ENCODE results near the gene HSPB6. TPM values are rescaled to one million over a fixed set of nuclear protein-coding genes. Genes with fewer than 3 reads are reported as not detected.

The HSPB6 gene
- total and polyA plus RNA-seq, 7 donors = 303 to 1,308 (median 664) TPM

GRCh38 chr19:35759697-35760096, 2.9 kb upstream of the HSPB6 start:
- intact Hi-C loops (cut with DNase I) = loop anchor here in 1 of 2 donors (5.0 kb wide), 1 partner anchor 173 kb away; no protein-coding TSS in a partner anchor
- Histone ChIP-seq H3K36me3 (ENCODE audit: insufficient read depth in 1 of 2, low read depth in 1 of 2) (peaks cover 3 to 26% of the 10 kb centered on the region in 2 donors), H3K4me3 (no peak overlapping the region), H3K4me1 (peaks cover 14% of the 10 kb centered on the region), H3K9me3 (no peaks in the 10 kb centered on the region), H3K27ac (no peak overlapping the region), H3K27me3 (ENCODE audit: insufficient read depth in 3 of 3, low read length in 2 of 3) (no peaks in the 10 kb centered on the region)
- no peak for TF ChIP-seq CTCF (IDR thresholded peaks at IDR 0.05)
- ATAC-seq (no peak), DNase-seq (no peak)
- WGBS, 3 donors = 92 to 96% (median 94%) methylated on average over 2 of the region's 2 CpGs

DNA sequence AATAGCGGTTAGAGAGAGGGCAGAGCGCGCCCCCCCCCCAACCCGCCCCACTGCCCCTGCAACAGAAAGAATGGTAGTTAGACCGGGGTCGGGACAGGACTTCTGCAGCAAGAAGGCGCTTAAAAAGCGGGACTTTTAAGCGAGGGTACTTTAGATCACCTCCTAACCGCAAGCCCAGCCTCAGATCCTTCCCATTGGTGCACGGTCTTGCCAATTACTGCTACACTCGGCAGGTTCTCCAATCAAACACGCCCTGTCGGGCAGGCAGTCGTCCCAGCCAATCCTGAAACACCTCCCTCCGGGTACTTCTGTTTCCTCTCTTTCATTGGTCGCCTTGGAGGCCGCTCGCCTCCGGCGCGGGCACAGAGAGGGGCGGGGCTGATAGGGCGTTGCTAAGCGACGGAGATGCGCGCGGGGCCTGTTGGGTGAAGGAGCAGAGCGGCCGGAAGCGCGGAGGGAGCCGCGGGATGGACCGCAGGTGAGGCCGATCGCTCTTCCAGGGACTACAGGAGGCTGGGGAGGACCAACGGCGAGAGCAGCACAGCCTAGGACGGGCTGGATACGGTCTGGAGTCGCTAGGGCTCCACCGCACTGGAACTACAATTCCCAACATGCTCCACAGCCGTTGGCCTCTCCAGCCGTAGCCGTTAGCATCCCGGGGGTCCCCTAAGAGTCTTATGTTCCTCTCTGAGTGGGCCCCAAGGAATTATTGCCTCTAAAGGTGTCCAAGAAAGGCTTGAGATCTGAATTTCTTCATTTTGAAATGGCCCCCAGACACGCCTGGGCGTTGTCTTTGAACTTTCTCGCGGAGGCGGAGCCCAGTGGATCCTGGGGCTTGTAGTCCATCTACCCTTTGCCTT, 1.1 kb upstream of the HSPB6 start, which contains the start of gene PROSER3:
Gene PROSER3, plus strand, starts transcription at position 428 of the 860 bp plus-strand sequence. Its CDS starts 40 bp downstream, at position 468.
- peak; percentile 76 to 81 (median 79) for ATAC-seq
- H3K27ac ChIP-seq = peak within 1 kb of the TSS; percentile 94
- H3K36me3 ChIP-seq (ENCODE audit: insufficient read depth in 1 of 2, low read depth in 1 of 2) = peaks cover 3 to 25% of the 10 kb centered on the region in 2 donors
- no peaks in the 10 kb centered on the region for H3K9me3 ChIP-seq
- WGBS, 3 donors = 0 to 1% (median 0%) methylated on average over 52 to 53 of the region's 53 CpGs
- peaks cover 14% of the 10 kb centered on the region for H3K4me1 ChIP-seq
- no peaks in the 10 kb centered on the region for H3K27me3 ChIP-seq (ENCODE audit: insufficient read depth in 3 of 3, low read length in 2 of 3)
- TF ChIP-seq CTCF (IDR thresholded peaks at IDR 0.05) = no peak
- intact Hi-C loops (cut with DNase I) = loop anchor here in 1 of 2 donors (5.0 kb wide), 1 partner anchor 174 kb away; no protein-coding TSS in a partner anchor
- DNase-seq = peak; percentile 97 to 99
- H3K4me3 ChIP-seq = peak within 1 kb of the TSS; percentile 83

DNA sequence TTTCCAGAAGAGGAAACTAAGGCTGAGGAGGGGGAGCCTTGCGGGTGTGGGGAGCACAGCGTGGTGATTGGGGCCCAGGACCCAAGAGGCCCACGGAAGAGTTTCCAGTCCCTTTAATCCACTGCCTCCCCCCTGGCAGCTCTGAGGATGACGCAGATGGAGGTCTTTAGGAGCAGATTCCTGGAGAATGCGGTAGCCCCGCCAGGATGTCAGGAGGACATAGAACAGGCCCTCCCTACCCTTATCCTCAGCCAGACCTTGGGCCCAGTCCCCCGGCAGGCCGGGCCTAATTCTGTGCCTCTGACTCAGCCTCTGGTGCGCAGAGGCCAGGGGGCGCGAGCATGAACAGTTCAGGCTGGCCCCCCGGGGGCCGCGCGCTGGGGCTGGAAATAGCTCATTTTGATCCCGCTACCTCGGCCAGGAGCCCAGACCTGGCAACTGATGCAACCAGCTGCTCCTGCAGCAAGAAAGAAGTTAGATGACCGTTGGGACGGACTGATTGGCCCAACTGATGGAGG, 461 bp upstream of the HSPB6 start:
- Histone ChIP-seq H3K27me3 (ENCODE audit: insufficient read depth in 3 of 3, low read length in 2 of 3) (no peaks in the 10 kb centered on the region), H3K9me3 (no peaks in the 10 kb centered on the region), H3K4me3 (peak overlapping the region; percentile 83), H3K27ac (peak overlapping the region; percentile 94), H3K36me3 (ENCODE audit: insufficient read depth in 1 of 2, low read depth in 1 of 2) (peaks cover 3 to 27% of the 10 kb centered on the region in 2 donors), H3K4me1 (peaks cover 14% of the 10 kb centered on the region)
- intact Hi-C loops (cut with DNase I) = loop anchor here in 1 of 2 donors (5.0 kb wide), 1 partner anchor 175 kb away; no protein-coding TSS in a partner anchor
- DNase-seq = peak; percentile 92 to 97
- TF ChIP-seq CTCF (IDR thresholded peaks at IDR 0.05) = no peak
- ATAC-seq = peak; percentile 67 to 72 (median 69)
- WGBS, 3 donors = 1 to 2% (median 1%) methylated on average over 19 of the region's 19 CpGs

- no peak for TF ChIP-seq CTCF (IDR thresholded peaks at IDR 0.05)
- peak overlapping the region; percentile 94 for H3K27ac ChIP-seq
- WGBS, 3 donors = 1 to 8% (median 6%) methylated on average over 49 to 74 of the region's 74 CpGs
- H3K36me3 ChIP-seq (ENCODE audit: insufficient read depth in 1 of 2, low read depth in 1 of 2) = peaks cover 0 to 27% of the 10 kb centered on the region in 2 donors
- intact Hi-C loops (cut with DNase I) = loop anchor here in 1 of 2 donors (5.0 kb wide), 1 partner anchor 177 kb away; no protein-coding TSS in a partner anchor
- H3K9me3 ChIP-seq = no peaks in the 10 kb centered on the region
- ATAC-seq (peak; percentile 51 to 59 (median 56)), DNase-seq (peak; percentile 94 to 97)
- peaks cover 14% of the 10 kb centered on the region for H3K4me1 ChIP-seq
- no peaks in the 10 kb centered on the region for H3K27me3 ChIP-seq (ENCODE audit: insufficient read depth in 3 of 3, low read length in 2 of 3)
- H3K4me3 ChIP-seq = peak overlapping the region; percentile 83
These were observed 1.1 kb downstream of the HSPB6 start for GRCh38 chr19:35755550-35756376.

Data from psoas muscle (tissue), 8 donors.